HG02642 (cell line): ENCODE results near the gene MAGI1.
"Not testable (repeated sequence)": the region's sequence is repeated elsewhere in the genome, so short reads cannot be mapped to it uniquely, and the experiment has no call there.

Source experiments
- ATAC-seq: cut with Tn5 transposase; IDR thresholded peaks from one replicate; pipeline ENCODE4 v1.9.1; 2021; ENCODE audit warnings: mild to moderate bottlenecking; ENCODE audit not compliant: unreplicated experiment, poor library complexity

Gene MAGI1

DNA sequence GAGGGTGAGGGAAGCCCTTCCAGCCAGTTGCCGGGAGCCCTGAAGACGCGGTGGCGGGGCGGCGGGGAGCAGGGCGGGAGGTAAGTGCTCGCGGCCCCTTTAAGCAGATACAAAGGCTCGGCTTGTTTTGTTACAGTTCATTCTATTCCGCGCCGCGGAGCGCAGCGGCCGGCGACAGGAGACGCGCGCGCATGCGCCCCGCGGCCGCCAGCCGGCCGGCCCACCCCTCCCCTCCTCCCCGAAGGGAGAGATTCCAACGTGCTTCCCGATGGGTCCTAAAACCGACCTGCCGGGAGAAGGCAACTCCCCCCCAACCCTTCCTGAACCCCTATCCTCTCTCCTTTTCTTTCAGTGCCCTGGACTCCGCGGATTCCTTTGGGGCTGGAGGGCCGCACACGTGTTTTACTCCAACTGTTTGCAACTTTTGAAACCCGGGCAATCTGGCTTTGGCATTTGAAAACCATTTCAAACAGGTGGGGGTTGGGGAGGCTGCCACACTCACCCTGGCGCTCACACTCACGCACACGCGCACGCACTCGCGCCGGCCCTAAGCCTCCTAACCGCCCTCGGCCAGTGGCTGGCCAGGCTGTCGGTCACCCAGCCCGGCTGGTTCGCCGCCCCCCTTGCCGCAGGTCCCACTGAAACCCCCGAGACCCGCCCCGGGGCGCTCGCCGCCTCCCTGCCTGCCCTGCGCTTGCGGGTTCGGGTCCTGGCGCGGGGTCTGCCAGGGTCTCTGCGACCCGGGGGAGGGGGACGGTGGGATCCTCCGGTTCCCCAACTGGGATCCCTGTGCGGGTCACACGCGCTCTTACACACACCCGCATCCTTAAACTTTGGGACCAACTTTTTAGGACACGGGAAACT lies at the start of gene MAGI1:
TSS of gene MAGI1 (minus strand) at position 193 of the 864 bp plus-strand sequence. CDS start 610 bp downstream, outside the sequence.
- ATAC-seq: peak; percentile 87

DNA sequence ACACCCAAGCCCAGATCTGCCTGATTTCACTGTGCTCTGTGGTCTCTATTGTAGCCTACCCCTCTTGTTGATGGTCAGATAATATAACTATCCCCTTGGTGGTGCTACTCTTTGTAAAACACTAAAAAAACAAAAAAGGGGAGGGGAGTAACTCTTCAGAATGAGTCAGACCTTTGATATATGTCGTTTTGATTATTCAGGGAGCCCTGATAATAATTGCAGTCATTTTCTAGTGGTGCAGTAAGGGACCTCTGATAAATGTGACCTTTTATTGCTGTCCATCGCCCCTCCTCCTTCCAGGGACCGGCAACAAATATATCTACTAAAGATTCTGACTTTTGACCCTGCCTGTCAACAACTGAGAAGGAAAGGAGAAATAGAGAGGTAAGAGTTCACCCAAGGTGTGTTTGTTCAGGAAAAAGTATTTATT lies 45.1 kb upstream of the MAGI1 start:
- no peak for ATAC-seq

DNA sequence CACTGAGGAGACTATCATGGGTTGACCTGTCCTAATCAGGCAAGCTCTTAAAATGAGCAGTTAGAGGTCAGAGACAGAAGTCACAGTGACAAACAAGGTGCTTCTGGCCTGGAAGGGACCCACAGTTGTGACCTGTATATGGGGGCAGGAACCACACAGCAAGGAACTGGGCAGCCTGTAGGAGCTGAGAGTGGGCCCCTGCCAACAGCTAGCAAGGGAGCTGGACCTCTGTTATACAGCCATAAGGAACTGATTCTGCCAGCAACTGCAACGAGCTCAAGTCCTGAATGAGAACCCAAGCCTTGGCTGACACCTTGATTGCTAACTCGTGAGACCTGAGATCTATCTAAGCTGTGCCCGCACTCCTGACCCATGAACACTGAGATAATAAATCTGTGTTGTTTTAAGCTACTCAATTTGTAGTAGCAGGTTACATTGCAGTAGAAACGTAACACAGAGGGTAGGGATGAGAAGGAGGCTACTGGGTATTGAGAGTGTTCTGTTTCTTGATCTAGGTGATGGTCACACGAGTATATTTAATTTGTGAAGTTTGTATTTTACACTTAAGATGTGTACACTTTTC lies 44.5 kb upstream of the MAGI1 start:
- no peak for ATAC-seq

DNA sequence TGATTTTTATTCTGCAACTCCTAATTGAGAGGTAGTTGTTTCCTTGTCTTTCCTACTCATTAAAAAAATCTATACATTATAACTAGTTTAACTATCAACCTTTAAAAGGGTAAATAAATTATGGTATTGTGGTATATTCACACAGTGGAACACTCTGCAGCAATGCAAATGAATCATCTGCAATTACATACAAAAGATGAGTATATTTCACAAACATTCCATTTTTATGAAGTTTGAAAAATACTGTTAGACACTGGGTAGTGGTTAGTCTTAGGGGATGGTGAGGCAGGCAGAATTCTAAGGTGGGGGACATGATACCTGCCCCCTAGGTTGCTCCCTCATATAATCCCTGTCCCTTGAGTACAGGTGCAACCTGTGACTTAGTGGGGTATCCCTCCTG lies 44.0 kb upstream of the MAGI1 start:
- no peak for ATAC-seq

DNA sequence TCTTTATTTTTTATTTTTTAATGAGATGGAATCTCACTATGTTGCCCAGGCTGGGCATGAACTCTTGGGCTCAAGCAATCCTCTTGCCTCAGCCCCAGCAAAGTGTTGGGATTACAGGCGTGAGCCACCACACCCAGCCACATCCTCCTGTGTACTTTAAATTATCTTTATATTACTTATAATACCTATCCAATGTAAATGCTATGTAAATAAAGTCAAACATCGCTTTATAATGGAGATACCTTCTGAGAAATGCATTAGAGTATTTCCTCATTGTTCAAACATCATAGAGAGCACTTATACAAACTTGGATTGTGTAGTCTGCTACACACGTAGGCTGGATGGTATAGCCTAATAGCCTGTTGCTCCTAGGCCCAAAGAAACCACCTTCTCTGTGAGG lies 41.4 kb upstream of the MAGI1 start:
- ATAC-seq: no peak

DNA sequence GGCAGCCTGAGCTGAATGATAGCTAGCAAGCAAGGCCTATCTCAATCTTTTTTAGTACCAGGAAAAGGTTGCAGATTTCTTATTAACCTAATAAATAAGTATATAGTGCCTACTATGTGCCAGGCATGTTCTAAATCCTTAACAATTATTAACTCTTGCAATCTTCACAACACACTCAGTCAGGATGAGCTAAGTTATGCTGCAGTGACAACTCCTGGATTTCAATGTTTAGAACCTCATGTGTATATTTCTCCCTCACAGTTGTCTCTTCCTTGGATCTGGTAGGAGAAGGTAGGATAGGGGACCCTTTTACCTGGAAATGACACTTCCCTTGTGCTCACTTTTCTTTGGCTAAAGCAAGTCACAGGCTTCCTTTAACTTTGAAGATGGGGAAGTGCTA lies 39.3 kb upstream of the MAGI1 start:
- ATAC-seq: no peak

DNA sequence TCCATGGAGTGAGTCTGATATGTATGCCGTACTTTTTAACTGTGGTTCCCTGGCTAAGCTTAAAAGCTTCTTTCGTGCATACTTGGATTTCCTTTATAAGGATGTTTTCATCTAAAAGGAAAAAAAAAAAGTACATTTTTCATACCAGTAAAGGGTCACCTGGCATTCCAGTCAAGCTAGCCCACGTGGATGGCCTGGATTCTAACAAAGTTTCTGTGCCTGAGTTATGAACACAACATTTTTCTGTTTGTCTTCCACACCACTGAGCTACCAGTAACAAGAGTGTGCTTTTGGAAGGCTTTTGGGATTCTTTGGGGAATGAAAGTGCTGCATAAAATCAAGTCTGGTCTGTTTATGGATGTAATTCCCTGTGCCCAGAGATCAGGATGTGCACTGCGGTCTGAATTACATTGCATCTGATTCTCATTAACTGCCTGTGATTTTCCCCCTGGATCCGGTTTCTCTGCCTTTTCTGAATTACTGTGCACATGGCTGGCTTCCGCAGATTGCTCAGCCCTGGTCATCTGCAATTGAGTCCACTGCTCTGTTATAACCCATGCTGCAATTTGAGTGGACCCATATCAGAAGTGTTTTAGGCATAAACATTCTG lies 38.2 kb upstream of the MAGI1 start:
- ATAC-seq: no peak

DNA sequence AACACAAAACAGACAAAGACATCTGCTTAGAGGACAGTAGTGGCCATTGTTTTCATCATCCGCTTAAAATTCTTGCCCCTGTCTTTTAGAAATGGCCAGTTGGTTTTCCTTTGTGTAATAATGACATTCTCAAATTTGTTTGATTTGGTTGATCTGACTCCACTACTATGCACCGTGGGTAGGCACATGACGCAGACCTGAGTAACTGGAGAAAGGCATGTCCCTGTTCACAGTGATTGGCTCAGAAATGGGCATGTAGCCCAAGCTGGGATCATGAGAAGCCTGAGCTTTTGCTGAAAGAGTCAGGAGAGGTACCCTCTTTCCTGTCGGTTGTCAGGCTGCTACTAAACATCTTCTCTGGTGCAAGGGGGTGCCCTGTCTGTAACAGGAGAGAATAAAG lies 36.6 kb upstream of the MAGI1 start:
- no peak for ATAC-seq

DNA sequence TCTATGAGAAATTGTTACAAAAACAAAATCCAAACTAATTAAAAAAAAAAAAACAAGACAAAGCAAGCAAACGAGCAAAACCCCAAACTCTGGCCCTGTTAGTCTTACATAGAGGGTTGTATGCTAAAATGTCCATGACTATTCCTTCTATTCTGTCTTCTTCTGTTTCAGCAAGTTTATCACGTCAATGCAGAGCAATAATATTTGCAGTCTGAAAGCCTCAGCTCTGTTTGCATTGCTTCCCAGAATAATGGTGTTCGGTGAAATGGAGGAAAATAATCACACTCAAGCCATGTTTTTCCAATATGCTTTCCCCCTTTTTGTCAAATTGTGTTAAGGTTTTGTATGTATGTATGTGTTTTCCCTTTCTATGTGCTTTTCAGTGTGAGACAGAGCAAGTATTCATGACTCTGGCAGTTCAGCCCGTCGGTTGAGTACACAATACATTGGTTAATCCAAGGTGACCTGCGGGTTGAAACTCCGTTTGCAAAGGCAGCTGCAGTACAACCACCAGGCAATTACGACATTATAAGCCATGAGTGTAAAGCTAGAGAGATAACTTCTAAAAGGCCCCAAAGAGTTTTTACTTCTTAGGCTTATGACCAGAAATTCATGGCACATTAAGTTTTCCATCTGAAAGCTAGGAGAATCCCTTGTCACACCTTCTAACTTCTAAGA lies 34.9 kb upstream of the MAGI1 start:
- ATAC-seq: no peak

DNA sequence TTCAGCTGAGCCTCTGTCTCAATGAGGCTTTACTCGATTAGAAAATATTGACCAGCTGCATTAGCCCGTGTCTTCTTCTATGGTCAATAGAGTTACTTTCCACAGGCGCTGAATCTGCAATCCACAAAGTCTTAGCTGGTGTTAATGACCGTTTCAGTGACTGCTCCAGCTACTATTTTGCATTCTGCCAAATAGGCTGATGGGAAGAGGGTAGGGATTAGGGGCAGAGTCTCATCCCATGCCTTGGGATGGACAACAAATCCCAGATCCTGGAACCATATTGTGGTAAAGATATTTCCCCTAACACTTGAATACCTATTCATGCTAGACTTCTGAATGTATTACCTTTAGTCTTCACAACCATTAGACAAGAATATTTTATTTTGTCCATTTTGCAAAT lies 29.5 kb upstream of the MAGI1 start:
- ATAC-seq: no peak

DNA sequence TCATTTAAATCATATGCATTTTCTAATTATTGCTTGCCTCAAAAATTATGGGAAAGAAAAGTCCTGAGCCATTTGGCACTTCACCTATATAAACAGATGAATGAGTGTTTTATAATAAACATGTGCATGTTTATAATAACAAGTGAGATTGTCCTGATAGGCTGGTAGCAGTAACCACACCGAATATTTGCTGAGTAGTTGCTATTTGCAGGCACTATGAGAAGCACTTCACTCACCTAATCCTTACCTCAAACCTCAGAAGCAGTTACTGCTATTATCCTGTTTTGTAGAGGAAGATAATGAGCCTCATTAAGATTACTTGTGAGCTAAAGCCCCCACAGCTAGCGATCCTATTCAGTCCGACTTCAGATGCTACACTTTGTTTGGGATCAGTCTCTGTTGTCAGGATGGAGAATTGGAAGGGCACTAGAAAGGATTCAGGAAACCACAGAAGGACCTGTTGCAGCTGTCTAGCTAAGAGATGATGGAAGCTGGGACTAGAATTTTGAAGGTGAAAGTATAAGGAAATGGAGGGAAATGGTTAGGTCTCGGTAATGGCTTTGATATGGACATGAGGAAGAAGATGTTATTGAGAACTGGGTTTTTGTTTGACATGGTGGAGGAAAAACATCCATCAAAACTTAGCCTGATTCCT lies 28.4 kb upstream of the MAGI1 start:
- ATAC-seq: no peak

DNA sequence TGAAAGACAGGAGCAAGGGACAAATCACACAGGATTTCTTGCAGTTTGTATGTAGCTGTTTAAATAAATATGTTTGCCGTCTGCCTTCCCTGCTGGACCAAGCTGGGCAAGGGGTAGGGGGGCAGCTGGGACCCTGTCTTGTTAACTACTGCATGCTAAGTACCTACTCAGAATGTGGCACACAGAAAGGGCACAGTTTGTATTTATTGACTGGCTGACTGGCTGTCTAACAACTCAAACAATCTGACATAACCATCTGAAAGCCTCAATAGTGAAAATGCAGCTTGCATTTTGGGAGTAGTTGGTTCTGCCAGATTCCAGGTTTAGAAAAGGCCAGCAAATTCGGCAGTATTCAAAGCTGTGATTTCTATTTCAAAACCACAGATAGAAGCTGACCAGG lies 16.6 kb upstream of the MAGI1 start:
- ATAC-seq: no peak

DNA sequence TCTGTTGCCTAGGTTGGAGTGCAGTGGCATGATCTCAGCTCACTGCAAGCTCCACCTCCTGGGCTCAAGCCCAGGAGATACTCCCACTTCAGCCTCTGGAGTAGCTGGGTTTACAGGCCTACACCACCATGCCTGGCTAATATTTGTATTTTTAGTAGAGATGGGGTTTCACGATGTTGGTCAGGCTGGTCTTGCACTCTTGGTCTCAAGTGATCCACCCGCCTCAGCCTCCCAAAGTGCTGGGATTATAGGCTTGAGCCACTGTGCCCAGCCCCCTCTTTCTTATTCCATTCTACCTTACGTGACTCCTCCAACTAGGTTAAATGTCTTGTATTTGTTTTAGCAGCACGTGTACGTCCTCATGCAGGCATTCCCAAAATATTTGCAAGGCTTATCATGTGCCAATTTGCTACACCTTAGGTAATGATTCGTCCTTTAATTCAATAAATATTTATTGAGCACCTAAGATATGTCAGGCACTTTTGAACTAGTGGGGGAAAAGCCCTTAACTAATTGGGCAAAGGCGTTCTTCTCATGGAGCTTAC lies 14.9 kb upstream of the MAGI1 start:
- ATAC-seq: no peak

DNA sequence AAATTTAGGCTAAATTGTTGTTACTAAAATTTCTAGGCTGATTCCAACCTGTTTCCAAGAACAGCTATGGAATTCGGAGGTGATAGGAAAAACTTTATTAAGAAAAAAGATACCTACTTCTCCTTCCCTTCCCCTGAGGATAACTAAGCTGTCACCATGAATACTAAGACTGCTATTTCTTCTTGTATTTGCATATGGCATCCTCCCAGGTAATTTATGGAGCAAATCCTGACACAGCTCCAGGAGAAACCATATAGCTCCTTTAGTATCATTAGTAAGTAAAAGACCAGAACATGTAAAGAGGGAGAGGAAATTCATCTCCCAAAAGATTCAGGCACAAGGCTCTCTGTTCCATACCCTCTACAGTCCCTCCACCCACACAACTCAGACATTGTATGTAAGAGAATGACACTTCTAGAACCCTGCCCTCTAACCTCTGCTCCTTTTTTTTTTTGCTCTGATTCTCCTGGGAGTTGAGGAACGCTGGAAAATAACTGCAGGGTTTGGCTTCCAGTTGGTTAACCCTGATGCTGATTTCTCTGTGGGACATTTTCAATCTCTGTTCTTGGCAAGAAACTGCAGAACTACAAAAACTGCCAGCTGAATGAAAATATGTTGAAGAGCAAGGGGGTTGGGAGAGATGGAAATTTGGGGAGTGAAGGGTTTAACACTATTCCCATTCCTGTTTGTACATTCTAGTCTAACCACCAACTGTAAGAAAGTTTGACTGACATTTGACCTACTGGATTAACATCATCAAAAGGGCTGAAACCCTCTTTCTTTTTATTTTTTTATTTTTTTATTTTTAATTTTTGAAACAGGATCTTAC lies 14.2 kb upstream of the MAGI1 start:
- no peak for ATAC-seq

DNA sequence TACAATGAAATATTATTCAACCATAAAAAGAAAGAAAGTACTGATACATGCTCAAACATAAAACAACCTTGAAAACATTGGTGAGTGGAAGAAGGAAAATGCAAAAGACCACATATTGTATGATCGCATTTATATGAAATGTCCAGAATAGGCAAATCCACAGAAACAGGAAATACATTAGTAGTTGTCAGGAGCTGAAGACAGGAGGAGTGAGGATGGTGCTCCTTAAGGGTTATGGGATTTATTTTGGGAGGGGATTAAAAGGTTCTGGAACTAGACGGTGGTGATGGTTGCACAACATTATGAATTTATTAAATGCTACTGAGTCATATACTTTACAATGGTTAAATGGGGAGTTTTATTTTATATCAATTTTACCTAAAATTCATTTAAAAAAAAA lies 12.1 kb upstream of the MAGI1 start:
- no peak for ATAC-seq

DNA sequence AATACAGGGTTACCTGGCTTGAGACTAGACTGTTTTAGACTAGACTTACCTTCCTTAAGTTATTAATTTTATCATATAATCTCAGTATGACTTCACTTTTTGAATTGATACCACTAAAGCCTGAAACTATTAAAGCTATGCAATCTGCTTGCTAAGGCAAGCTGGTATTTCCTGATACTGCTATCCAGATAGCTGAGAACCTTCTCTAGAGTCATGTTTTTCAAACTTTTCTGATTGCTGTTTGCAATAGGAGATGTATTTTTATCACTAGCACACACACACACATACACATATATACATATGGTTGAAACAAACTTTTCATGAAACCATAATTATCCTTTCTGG lies 9.3 kb upstream of the MAGI1 start:
- no peak for ATAC-seq

DNA sequence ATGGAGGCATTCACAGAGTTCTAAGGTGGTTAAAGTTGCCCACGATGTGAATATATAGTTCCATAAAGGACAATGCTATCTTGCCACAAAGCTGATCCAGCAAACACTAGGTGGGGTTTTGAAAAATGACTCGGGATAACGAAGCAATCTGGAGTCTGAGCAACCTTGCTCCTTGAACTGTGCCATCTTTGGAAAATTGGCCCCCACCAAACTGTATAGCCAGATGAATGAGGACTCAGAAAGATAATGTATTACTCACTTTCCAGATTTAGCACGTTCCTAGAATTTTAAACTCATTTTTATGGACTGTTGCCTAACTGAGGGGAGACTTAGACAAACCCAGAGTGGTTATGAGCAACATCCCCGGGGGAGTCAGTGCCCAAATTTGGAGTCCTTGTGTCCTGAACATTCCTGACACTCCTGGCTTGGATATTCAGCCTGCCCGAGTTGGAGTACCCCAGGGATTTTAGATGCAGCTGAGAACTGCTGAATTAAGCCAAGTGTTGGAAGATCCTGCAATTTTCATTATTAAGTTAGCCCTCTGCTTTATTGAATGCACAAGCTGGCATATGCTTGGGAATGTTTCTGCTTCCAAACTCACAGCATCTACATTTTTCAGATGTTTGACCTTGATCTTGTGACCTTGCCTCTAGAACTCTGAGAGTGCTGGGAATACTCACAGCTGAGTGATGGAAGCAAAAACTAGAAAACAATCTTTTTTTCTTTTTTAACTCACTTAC lies 8.8 kb upstream of the MAGI1 start:
- no peak for ATAC-seq

DNA sequence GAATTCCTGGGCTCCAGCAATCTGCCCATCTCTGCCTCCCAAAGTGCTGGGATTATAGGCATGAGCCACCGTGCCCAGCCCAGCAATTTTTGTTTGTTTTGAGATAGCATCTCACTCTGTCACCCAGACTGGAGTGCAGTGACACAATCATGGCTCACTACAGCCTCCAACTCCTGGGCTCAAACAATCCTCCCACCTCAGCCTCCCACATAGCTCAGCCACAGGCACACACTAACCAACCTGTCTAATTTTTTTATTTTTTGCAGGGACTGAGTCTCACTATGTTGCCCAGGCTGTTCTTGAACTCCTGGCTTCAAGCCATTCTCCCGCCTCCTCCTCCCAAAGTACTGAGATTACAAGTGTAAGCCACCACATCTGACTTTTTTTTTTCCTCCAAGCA lies 7.6 kb upstream of the MAGI1 start:
- not testable (repeated sequence) for ATAC-seq

DNA sequence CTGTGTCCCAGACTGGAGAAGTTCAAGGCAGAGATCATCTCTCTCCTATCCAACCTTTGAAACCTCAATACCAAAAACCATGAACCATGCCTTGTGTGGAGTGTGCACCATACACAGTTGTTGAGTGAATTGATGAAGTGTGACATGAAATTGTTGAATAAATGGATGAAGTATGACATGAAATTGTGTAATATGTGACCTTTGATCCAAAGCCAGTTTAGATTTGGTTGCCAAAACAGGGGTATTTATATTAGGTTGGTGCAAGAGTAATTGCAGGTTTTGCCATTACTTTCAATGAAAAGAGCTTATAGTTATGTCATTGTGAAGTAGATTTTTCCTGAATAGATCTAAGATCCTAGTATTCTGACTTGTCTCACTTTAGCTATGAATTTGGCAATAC lies 3.1 kb upstream of the MAGI1 start:
- no peak for ATAC-seq
